Measurements from ENCODE around the gene THUMPD3. TPM values are rescaled to one million over a fixed set of nuclear protein-coding genes. Genes with fewer than 3 reads are reported as not detected.

Gene THUMPD3
- total RNA-seq, 4 donors from 2014 or later, result 13.3 to 48.9 (median 25.0) TPM

- TF ChIP-seq, protein P1, sequence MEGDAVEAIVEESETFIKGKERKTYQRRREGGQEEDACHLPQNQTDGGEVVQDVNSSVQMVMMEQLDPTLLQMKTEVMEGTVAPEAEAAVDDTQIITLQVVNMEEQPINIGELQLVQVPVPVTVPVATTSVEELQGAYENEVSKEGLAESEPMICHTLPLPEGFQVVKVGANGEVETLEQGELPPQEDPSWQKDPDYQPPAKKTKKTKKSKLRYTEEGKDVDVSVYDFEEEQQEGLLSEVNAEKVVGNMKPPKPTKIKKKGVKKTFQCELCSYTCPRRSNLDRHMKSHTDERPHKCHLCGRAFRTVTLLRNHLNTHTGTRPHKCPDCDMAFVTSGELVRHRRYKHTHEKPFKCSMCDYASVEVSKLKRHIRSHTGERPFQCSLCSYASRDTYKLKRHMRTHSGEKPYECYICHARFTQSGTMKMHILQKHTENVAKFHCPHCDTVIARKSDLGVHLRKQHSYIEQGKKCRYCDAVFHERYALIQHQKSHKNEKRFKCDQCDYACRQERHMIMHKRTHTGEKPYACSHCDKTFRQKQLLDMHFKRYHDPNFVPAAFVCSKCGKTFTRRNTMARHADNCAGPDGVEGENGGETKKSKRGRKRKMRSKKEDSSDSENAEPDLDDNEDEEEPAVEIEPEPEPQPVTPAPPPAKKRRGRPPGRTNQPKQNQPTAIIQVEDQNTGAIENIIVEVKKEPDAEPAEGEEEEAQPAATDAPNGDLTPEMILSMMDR (IDR thresholded peaks at IDR 0.05), result peak in 3 of 4 experiments; percentile 34 to 58 (median 37)
- no peak for TF ChIP-seq POLR2A (IDR thresholded peaks at IDR 0.05)
- Histone ChIP-seq H3K4me3 (peak overlapping the region in 1 of 2 donors; percentile 8), H3K4me1 (peaks cover 0 to 14% of the 10 kb centered on the region in 2 donors), H3K36me3 (no peaks in the 10 kb centered on the region), H3K9me3 (no peaks in the 10 kb centered on the region), H3K27me3 (no peaks in the 10 kb centered on the region), H3K27ac (peak overlapping the region; percentile 79 to 89)
- DNase-seq, result peak; percentile 79 to 93
- intact Hi-C loops (cut with DNase I; ENCODE audit: low total_unique reads), result loop anchor here (10.0 kb wide), 1 partner anchor 68 kb away; no protein-coding TSS in a partner anchor
Observed at GRCh38 chr3:9422712-9423424, 60.0 kb downstream of the THUMPD3 start.

DNA sequence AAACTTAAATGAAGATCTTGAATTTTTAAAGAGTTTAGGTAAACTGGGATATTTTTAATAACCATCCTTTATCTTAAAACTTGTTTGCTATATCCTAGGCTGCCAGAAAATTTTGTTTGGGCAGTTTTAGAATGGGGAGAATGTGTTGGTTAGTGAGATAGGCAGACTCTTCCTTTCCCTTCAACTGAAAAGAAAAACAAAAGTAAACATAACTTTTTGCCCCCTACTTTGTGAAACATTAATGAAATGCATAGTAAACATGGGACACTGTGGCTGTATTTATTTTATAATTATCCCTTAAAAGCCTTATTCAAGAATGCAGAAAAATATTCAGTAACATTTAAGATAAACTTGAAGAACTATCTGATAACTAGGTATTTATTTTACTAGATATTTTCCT, 65.6 kb downstream of the THUMPD3 start:
- DNase-seq, result no peak
- TF ChIP-seq, protein P1 (IDR thresholded peaks at IDR 0.05), result no peak
- no peak for TF ChIP-seq POLR2A (IDR thresholded peaks at IDR 0.05)
- Histone ChIP-seq H3K36me3 (no peaks in the 10 kb centered on the region), H3K9me3 (no peaks in the 10 kb centered on the region), H3K4me3 (no peak overlapping the region), H3K27me3 (no peaks in the 10 kb centered on the region), H3K27ac (no peak overlapping the region), H3K4me1 (no peaks in the 10 kb centered on the region)
- intact Hi-C loops (cut with DNase I; ENCODE audit: low total_unique reads), result loop anchor here (10.0 kb wide), 1 partner anchor 74 kb away; no protein-coding TSS in a partner anchor

DNA sequence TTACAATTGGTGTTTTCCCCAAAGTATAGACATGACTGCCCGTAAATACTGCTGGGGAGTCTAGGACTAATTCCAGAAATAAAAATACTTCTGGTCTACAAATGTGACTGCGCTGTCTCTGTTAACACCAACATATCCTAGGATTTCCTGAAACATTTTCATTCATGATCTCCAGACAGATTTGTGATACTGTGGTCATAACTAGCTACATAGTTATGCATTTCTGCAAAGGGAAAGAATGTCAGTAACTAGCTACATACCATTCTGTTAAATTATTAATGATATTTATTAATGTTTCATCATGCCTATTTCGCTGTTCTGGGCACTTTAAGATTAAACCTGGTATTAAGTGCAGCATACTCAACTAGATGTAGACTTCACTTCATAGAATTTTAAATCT, 67.9 kb downstream of the THUMPD3 start:
- Histone ChIP-seq H3K27me3 (no peaks in the 10 kb centered on the region), H3K4me3 (no peak overlapping the region), H3K4me1 (no peaks in the 10 kb centered on the region), H3K27ac (no peak overlapping the region), H3K9me3 (no peaks in the 10 kb centered on the region), H3K36me3 (no peaks in the 10 kb centered on the region)
- intact Hi-C loops (cut with DNase I; ENCODE audit: low total_unique reads), result no loop called here
- no peak for TF ChIP-seq POLR2A (IDR thresholded peaks at IDR 0.05)
- TF ChIP-seq, protein P1 (IDR thresholded peaks at IDR 0.05), result no peak
- DNase-seq, result no peak

- H3K36me3 ChIP-seq, result no peaks in the 10 kb centered on the region
- no peak overlapping the region for H3K4me3 ChIP-seq
- TF ChIP-seq POLR2A (IDR thresholded peaks at IDR 0.05), result no peak
- TF ChIP-seq, protein P1 (IDR thresholded peaks at IDR 0.05), result no peak
- H3K27ac ChIP-seq, result no peak overlapping the region
- no peaks in the 10 kb centered on the region for H3K27me3 ChIP-seq
- DNase-seq, result no peak
- H3K4me1 ChIP-seq, result no peaks in the 10 kb centered on the region
- no peaks in the 10 kb centered on the region for H3K9me3 ChIP-seq
- intact Hi-C loops (cut with DNase I; ENCODE audit: low total_unique reads), result no loop called here
Observed at GRCh38 chr3:9433627-9434521, 71.0 kb downstream of the THUMPD3 start.

DNA sequence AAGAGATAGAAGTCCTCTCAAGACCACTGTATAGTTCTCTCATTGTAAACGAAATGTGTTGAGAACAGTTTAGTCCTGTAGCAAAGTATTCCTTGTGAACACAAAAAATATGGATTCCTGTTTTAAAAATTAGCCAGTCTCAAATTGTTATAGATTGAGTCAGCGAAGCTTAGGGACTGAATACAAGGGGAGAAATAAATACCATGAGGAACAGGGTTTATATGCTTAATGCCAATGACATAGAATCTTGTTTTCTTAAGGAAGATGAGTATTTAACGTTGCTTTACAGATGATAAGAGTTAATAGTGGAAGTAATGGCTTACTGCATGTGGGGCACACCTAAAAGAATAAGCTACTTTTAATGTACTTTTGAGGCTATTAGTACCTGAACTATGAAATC, 72.5 kb downstream of the THUMPD3 start:
- no peak for DNase-seq
- intact Hi-C loops (cut with DNase I; ENCODE audit: low total_unique reads), result no loop called here
- Histone ChIP-seq H3K27me3 (no peaks in the 10 kb centered on the region), H3K4me3 (no peak overlapping the region), H3K36me3 (no peaks in the 10 kb centered on the region), H3K9me3 (no peaks in the 10 kb centered on the region), H3K27ac (no peak overlapping the region), H3K4me1 (no peaks in the 10 kb centered on the region)
- no peak for TF ChIP-seq POLR2A (IDR thresholded peaks at IDR 0.05)
- TF ChIP-seq, protein P1 (IDR thresholded peaks at IDR 0.05), result no peak
